Transverse colon (tissue), 4 donors: ENCODE data around the gene TXNDC12. TPM values are rescaled to one million over a fixed set of nuclear protein-coding genes. Genes with fewer than 3 reads are reported as not detected.
A peak's percentile ranks its signal among the peaks of the same experiment; 100 is the strongest.

Experiments
- DNase-seq: peaks from one replicate; pipeline ENCODE4 v3.0.0-alpha.2; 2019
- H3K27ac ChIP-seq, 4 donors: fragments of 200-600 bp; sonication (generic); 2 replicates each; pipeline ENCODE4 v1.5.1; 2016 to 2018; ENCODE audit warnings: inconsistent platforms in 4 of 4
- H3K27me3 ChIP-seq: fragments of 200-600 bp; sonication (generic); 2 replicates; pipeline ENCODE4 v1.5.1; 2017; ENCODE audit warnings: inconsistent platforms
- H3K36me3 ChIP-seq, 4 donors: fragments of 200-600 bp; sonication (generic); 2 replicates each; pipeline ENCODE4 v1.5.1; 2017 to 2019; ENCODE audit warnings: inconsistent platforms in 4 of 4
- H3K4me1 ChIP-seq, 4 donors: fragments of 200-600 bp; sonication (generic); 2 replicates each; pipeline ENCODE4 v1.5.1; 2017 to 2020; ENCODE audit warnings: inconsistent platforms in 4 of 4
- H3K4me3 ChIP-seq, 4 donors: fragments of 200-600 bp; sonication (generic); 1 replicate in 1 of 4; 2 replicates in 3 of 4; pipeline versions ENCODE4 v1.5.1 to v1.6.1; 2017 to 2019; ENCODE audit warnings: inconsistent platforms in 4 of 4
- H3K9me3 ChIP-seq, 2 donors: fragments of 200-600 bp; sonication (generic); 2 replicates each; pipeline ENCODE4 v1.5.1; 2017 to 2019; ENCODE audit warnings: inconsistent platforms in 2 of 2
- EP300 ChIP-seq: sonication (generic); formaldehyde crosslinking; IDR thresholded peaks from one replicate; pipeline ENCODE4 v1.6.1; 2017; ENCODE audit warnings: antibody characterized with exemption, low read depth
- POLR2A ChIP-seq: fragments of 450-650 bp; IDR thresholded peaks from one replicate; pipeline ENCODE4 v1.6.1; 2016; ENCODE audit warnings: antibody characterized with exemption, mild to moderate bottlenecking, moderate library complexity
- POLR2AphosphoS5 ChIP-seq, 3 donors: sonication (generic); formaldehyde crosslinking; IDR thresholded peaks; one replicate each; pipeline ENCODE4 v1.6.1; 2016; ENCODE audit warnings: antibody characterized with exemption in 3 of 3
- WGBS, 2 donors: methylation state at CpG; one replicate each; pipeline ENCODE4 v1.1.5; 2018; ENCODE audit warnings: low coverage in 1 of 2; 5-methylcytosine and 5-hydroxymethylcytosine counted together
- in situ Hi-C, 4 donors: fragments of 200-750 bp; cut with MboI; loops; one replicate each; pipeline versions ENCODE4 v1.15.0 to v1.15.1; 2017; ENCODE audit warnings: low sequenced_read_pairs in 3 of 4, low pct_ligation_motif_present in 1 of 4, low pct_unique_long_range_greater_than_20kb in 1 of 4
- intact Hi-C: fragments of 100-400 bp; cut with DNase I; formaldehyde crosslinking; loops from one replicate; pipeline ENCODE4 v1.15.1; 2023; ENCODE audit warnings: low total_unique reads
- total RNA-seq, 4 donors: library from RNA; depleted of rRNA; stranded (reverse); fragments of >200 nt; gene quantifications; one replicate each; pipeline ENCODE4 v1.1.0, GENCODE V29; 2016
- TF ChIP-seq, protein P1 (sequence below), 5 experiments: fragments of 200-600 bp in 3 of 5; fragments of 450-650 bp in 2 of 5; sonication (generic) in 3 of 5; IDR thresholded peaks; 1 replicate in 2 of 5; 2 replicates in 3 of 5; pipeline ENCODE4 v1.5.1; 2016 to 2017; ENCODE audit warnings: antibody characterized with exemption in 5 of 5, inconsistent platforms in 3 of 5, mild to moderate bottlenecking in 2 of 5, moderate library complexity in 1 of 5

TXNDC12 gene
- total RNA-seq, 4 donors from 2014 or later = 31.4 to 103 (median 35.0) TPM

DNA sequence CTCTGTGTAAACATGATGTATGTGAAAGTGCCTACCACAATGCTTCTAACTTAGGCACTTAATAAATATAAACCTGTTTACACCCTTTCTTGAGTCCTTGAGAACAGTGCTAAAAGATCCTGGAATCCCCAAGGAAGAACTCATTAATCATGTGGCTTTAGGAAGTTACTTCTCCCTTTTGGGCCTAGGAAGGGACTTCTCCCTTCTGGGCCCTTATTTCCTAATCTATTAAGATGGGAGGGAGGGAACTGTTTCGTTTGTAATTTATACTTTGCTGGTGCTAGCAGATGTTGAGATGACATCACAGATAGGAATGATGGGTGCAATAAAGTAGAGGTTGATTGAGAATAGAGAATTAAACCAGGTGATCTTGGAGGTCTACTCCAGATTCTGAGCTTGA lies 2.3 kb upstream of the TXNDC12 start:
- peak overlapping the region in 3 of 4 donors; percentile 87 to 98 (median 89) for H3K4me3 ChIP-seq
- no peak for DNase-seq
- H3K27ac ChIP-seq = peak overlapping the region; percentile 90 to 93 (median 92)
- H3K4me1 ChIP-seq = peaks cover 9 to 47% (median 37%) of the 10 kb centered on the region in 4 donors
- peaks cover 0 to 15% (median 4%) of the 10 kb centered on the region in 4 donors for H3K36me3 ChIP-seq
- H3K27me3 ChIP-seq = no peaks in the 10 kb centered on the region
- in situ Hi-C loops = no loop called here
- no peak for TF ChIP-seq EP300
- no peak for TF ChIP-seq POLR2A
- TF ChIP-seq, protein P1, sequence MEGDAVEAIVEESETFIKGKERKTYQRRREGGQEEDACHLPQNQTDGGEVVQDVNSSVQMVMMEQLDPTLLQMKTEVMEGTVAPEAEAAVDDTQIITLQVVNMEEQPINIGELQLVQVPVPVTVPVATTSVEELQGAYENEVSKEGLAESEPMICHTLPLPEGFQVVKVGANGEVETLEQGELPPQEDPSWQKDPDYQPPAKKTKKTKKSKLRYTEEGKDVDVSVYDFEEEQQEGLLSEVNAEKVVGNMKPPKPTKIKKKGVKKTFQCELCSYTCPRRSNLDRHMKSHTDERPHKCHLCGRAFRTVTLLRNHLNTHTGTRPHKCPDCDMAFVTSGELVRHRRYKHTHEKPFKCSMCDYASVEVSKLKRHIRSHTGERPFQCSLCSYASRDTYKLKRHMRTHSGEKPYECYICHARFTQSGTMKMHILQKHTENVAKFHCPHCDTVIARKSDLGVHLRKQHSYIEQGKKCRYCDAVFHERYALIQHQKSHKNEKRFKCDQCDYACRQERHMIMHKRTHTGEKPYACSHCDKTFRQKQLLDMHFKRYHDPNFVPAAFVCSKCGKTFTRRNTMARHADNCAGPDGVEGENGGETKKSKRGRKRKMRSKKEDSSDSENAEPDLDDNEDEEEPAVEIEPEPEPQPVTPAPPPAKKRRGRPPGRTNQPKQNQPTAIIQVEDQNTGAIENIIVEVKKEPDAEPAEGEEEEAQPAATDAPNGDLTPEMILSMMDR (IDR thresholded peaks at IDR 0.05) = no peak
- TF ChIP-seq POLR2AphosphoS5 (IDR thresholded peaks at IDR 0.05) = no peak
- intact Hi-C loops = no loop called here
- 8 to 20% methylated on average over 1 of the region's 1 CpG for WGBS, 2 donors
- no peaks in the 10 kb centered on the region for H3K9me3 ChIP-seq

DNA sequence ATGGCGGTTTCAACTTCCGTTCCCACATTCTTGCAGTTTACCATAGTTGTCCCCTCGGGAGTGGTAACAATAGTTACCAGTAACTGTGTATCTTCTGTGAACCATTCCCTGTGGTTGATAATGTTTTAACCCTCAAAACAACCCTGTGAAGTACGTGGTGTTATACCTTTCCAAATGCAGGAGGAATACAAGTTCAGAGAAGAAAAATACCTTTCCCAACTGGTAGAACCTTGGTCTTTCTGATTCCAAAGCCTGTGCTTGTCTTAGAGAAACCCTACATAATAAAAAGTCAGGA lies 1.9 kb upstream of the TXNDC12 start:
- in situ Hi-C loops = no loop called here
- H3K27ac ChIP-seq = peak overlapping the region; percentile 90 to 93 (median 92)
- DNase-seq = no peak
- intact Hi-C loops = no loop called here
- peaks cover 0 to 15% (median 4%) of the 10 kb centered on the region in 4 donors for H3K36me3 ChIP-seq
- peaks cover 9 to 47% (median 37%) of the 10 kb centered on the region in 4 donors for H3K4me1 ChIP-seq
- H3K4me3 ChIP-seq = peak overlapping the region; percentile 83 to 98 (median 88)
- H3K27me3 ChIP-seq = no peaks in the 10 kb centered on the region
- 0% methylated on average over 2 to 4 of the region's 4 CpGs for WGBS, 2 donors
- H3K9me3 ChIP-seq = no peaks in the 10 kb centered on the region
- no peak for TF ChIP-seq EP300
- no peak for TF ChIP-seq POLR2AphosphoS5 (IDR thresholded peaks at IDR 0.05)
- TF ChIP-seq, protein P1 (IDR thresholded peaks at IDR 0.05) = no peak
- no peak for TF ChIP-seq POLR2A

DNA sequence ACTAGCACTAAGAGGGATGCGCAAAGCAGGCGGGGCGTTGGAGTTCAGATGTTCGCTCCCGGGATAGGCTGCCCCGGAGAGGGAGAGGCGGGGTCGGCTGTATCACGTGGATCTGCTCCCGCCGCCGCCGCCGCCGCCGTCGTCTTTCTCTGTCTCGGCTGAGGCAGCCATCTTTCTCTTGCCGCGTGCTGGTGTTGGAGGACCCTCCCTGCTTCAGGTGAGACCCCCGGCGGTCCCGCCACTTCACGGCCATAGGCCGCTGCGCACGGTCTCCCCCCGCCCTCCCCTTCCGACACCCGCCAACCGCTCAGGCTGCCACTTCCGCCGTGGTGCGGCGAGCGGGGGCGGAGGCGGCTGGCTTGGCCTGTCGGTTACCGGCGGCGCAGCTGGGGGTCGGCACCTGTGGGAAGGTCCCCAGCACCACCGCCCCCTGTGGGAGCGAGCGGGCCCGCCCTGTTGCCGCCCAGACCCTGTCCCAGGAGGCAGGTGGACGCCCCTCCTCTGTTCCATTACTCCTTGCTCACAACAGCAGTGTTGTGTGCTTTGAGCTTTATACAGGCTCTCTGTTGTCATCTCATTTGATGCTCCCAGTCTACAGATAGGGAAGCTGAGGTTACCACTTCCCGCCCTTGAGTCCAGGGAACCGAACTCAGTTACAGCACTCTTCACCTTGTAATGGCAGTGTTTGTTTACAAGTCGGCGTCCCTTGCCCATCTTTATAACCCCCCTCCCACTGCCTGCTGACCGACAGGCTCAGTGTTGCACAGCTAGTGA lies 1.4 kb upstream of the TXNDC12 start, which contains the start of gene BTF3L4:
Gene BTF3L4, plus strand, starts transcription at position 133 of the 774 bp plus-strand sequence. CDS start 3,553 bp downstream, outside the sequence.
- H3K4me1 ChIP-seq = peaks cover 9 to 47% (median 37%) of the 10 kb centered on the region in 4 donors
- peak within 1 kb of the TSS; percentile 90 to 93 (median 92) for H3K27ac ChIP-seq
- 0% methylated on average over 49 of the region's 54 CpGs; no CpG with 5 or more reads in 1 of the 2 donors for WGBS, 2 donors
- H3K27me3 ChIP-seq = no peaks in the 10 kb centered on the region
- no peaks in the 10 kb centered on the region for H3K9me3 ChIP-seq
- in situ Hi-C loops = no loop called here
- intact Hi-C loops = no loop called here
- H3K36me3 ChIP-seq = peaks cover 0 to 11% (median 4%) of the 10 kb centered on the region in 4 donors
- TF ChIP-seq POLR2AphosphoS5 (IDR thresholded peaks at IDR 0.05) (peak; percentile 72 to 92 (median 83)), POLR2A (peak; percentile 68), EP300 (no peak)
- TF ChIP-seq, protein P1 (IDR thresholded peaks at IDR 0.05) = no peak
- H3K4me3 ChIP-seq = peak within 1 kb of the TSS; percentile 83 to 98 (median 88)
- peak; percentile 97 for DNase-seq

DNA sequence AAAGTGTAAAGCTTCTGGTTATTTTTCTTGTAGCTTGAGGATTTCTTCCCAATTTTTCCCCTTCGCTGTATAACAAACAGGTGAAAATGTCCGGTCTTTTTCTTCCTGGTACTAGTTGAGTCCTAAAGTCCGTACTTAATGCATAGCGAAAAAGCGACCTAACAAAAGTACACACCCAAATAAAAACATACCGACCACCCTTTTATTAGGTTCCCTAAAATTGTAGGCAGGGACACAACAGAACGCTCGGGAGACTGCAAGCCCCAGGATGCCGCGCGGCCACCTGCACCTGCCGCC lies 823 bp upstream of the TXNDC12 start:
- 0 to 1% methylated on average over 4 to 12 of the region's 12 CpGs for WGBS, 2 donors
- H3K27ac ChIP-seq = peak overlapping the region; percentile 90 to 93 (median 92)
- no peaks in the 10 kb centered on the region for H3K9me3 ChIP-seq
- TF ChIP-seq POLR2AphosphoS5 (IDR thresholded peaks at IDR 0.05) (no peak), POLR2A (no peak), EP300 (no peak)
- TF ChIP-seq, protein P1 (IDR thresholded peaks at IDR 0.05) = no peak
- no peak for DNase-seq
- in situ Hi-C loops (no loop called here), intact Hi-C loops (no loop called here)
- H3K4me1 ChIP-seq = peaks cover 9 to 47% (median 37%) of the 10 kb centered on the region in 4 donors
- peaks cover 0 to 9% (median 4%) of the 10 kb centered on the region in 4 donors for H3K36me3 ChIP-seq
- no peaks in the 10 kb centered on the region for H3K27me3 ChIP-seq
- peak overlapping the region; percentile 56 to 98 (median 88) for H3K4me3 ChIP-seq
